BLaER1 treated with 17β-estradiol and CSF1 and Interleukin-3, amounts not matched to agents 10 nM and 100 nM (cell line): ENCODE results near the gene APBA2.

Experiments
- H3K27ac ChIP-seq, 11 experiments: shearing (Covaris generic); formaldehyde crosslinking; 2 replicates each; pipeline ENCODE4 v1.8.1; 2022
- H3K27me3 ChIP-seq, 11 experiments: shearing (Covaris generic); formaldehyde crosslinking; 2 replicates each; pipeline ENCODE4 v1.8.1; 2022
- H3K36me3 ChIP-seq, 11 experiments: shearing (Covaris generic); formaldehyde crosslinking; 2 replicates each; pipeline ENCODE4 v1.8.1; 2022
- H3K4me1 ChIP-seq, 10 experiments: shearing (Covaris generic); formaldehyde crosslinking; 2 replicates each; pipeline ENCODE4 v1.8.1; 2022
- H3K4me2 ChIP-seq, 11 experiments: shearing (Covaris generic); formaldehyde crosslinking; 2 replicates each; pipeline ENCODE4 v1.8.1; 2022
- H3K4me3 ChIP-seq, 10 experiments: shearing (Covaris generic); formaldehyde crosslinking; 2 replicates each; pipeline ENCODE4 v1.8.1; 2022
- H3K9ac ChIP-seq, 11 experiments: shearing (Covaris generic); formaldehyde crosslinking; 2 replicates each; pipeline ENCODE4 v1.8.1; 2022
- H3K9me3 ChIP-seq, 11 experiments: shearing (Covaris generic); formaldehyde crosslinking; replicated peaks in 1 of 11; 2 replicates each; pipeline ENCODE4 v1.8.1; 2022
- H4K20me1 ChIP-seq, 11 experiments: shearing (Covaris generic); formaldehyde crosslinking; 2 replicates each; pipeline ENCODE4 v1.8.1; 2022
- Cebpa-rat ChIP-seq, 11 experiments: shearing (Covaris generic); IDR thresholded peaks; 2 replicates each; pipeline ENCODE4 v1.8.1; 2022

Gene APBA2

DNA sequence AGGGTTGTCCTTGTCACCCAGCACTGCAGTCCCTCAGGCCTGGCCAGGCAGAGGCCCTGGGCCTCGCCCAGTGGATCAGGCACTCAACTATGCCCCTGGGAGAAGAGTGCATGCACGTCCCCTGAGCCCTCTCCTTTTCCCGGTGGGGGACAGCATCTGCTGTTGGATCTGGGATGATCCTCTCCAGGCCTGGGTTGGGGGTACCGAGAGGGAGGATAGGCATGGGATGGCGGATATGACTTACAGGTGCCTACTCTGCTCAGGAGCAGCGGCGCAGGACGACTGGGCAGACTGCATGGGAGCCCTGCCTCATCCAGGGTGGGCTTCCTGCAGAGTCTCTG lies 9.0 kb upstream of the APBA2 start:
- no peaks in the 10 kb centered on the region for H3K27me3 ChIP-seq
- H4K20me1 ChIP-seq: no peaks in the 10 kb centered on the region
- no peak for TF ChIP-seq Cebpa-rat (IDR thresholded peaks at IDR 0.05)
- no peak overlapping the region for H3K9ac ChIP-seq
- peak overlapping the region in 2 of 11 experiments; percentile 2 to 22; a peak in 1 of 22 replicates for H3K4me2 ChIP-seq
- no peaks in the 10 kb centered on the region for H3K36me3 ChIP-seq
- peaks cover 5 to 20% (median 14%) of the 10 kb centered on the region in 10 experiments; a peak in 19 of 20 replicates for H3K4me1 ChIP-seq
- no peak overlapping the region for H3K4me3 ChIP-seq
- no peaks in the 10 kb centered on the region for H3K9me3 ChIP-seq
- H3K27ac ChIP-seq: no peak overlapping the region

DNA sequence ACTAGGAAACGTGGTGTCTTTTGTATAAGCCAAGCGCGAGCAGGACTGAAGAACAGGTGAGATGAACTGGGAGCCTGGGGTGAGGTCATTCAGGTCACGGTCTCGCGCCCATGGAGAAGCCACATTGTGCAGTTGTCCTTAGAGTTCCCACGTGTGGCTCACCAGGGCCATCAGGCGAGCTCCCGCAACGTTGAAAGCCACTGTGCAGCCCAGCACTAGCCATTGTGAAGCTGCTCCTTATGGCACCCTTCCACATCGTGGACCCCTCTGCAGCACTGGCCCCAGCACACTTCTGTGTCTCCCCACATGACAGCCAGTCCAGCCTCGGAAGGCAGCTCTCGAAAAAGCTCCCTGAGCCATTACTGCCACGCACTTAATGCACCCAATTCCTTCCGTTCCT lies 7.6 kb upstream of the APBA2 start:
- no peak overlapping the region for H3K4me2 ChIP-seq
- no peak for TF ChIP-seq Cebpa-rat (IDR thresholded peaks at IDR 0.05)
- no peaks in the 10 kb centered on the region for H3K9me3 ChIP-seq
- no peak overlapping the region for H3K9ac ChIP-seq
- no peak overlapping the region for H3K27ac ChIP-seq
- H3K27me3 ChIP-seq: no peaks in the 10 kb centered on the region
- H3K4me3 ChIP-seq: no peak overlapping the region
- no peaks in the 10 kb centered on the region for H4K20me1 ChIP-seq
- no peaks in the 10 kb centered on the region for H3K36me3 ChIP-seq
- H3K4me1 ChIP-seq: peaks cover 5 to 26% (median 20%) of the 10 kb centered on the region in 10 experiments; a peak in 19 of 20 replicates

- Histone ChIP-seq H3K36me3 (no peaks in the 10 kb centered on the region), H3K27me3 (peaks cover 0 to 2% (median 0%) of the 10 kb centered on the region in 11 experiments; a peak in 3 of 22 replicates), H3K27ac (no peak overlapping the region), H3K4me3 (no peak overlapping the region), H4K20me1 (no peaks in the 10 kb centered on the region), H3K9me3 (no peaks in the 10 kb centered on the region), H3K9ac (no peak overlapping the region), H3K4me1 (peaks cover 5 to 28% (median 20%) of the 10 kb centered on the region in 10 experiments; a peak in 19 of 20 replicates), H3K4me2 (no peak overlapping the region)
- TF ChIP-seq Cebpa-rat (IDR thresholded peaks at IDR 0.05): no peak
Observed at GRCh38 chr15:28879551-28879950, 6.2 kb upstream of the APBA2 start.

DNA sequence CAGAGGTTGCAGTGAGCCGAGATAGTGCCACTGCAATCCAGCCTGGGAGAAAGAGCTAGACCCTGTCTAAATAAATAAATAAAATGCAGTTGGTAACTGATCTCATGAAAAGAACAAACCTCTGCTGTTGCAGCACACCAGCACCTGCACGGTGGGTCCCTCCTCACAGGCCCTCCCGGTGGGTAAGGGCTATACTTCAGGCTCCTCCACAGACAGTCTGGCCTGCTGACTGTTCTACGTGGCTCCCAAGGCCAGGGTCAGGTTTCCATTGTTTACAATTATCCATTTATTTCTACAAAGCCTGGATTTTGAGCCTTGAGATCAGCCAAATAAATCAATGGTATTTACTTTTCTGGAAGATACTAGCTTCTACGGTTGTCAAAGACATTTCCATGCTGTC lies 5.1 kb upstream of the APBA2 start:
- H3K4me3 ChIP-seq: no peak overlapping the region
- no peaks in the 10 kb centered on the region for H4K20me1 ChIP-seq
- no peak overlapping the region for H3K27ac ChIP-seq
- no peak overlapping the region for H3K9ac ChIP-seq
- H3K36me3 ChIP-seq: no peaks in the 10 kb centered on the region
- H3K4me2 ChIP-seq: peak overlapping the region in 10 of 11 experiments; percentile 8 to 68 (median 54); a peak in 20 of 22 replicates
- no peak for TF ChIP-seq Cebpa-rat (IDR thresholded peaks at IDR 0.05)
- H3K27me3 ChIP-seq: peaks cover 0 to 13% (median 0%) of the 10 kb centered on the region in 11 experiments; a peak in 5 of 22 replicates
- peaks cover 5 to 39% (median 31%) of the 10 kb centered on the region in 10 experiments; a peak in 19 of 20 replicates for H3K4me1 ChIP-seq
- peaks cover 0 to 7% (median 0%) of the 10 kb centered on the region in 11 experiments; a peak in 6 of 22 replicates for H3K9me3 ChIP-seq

DNA sequence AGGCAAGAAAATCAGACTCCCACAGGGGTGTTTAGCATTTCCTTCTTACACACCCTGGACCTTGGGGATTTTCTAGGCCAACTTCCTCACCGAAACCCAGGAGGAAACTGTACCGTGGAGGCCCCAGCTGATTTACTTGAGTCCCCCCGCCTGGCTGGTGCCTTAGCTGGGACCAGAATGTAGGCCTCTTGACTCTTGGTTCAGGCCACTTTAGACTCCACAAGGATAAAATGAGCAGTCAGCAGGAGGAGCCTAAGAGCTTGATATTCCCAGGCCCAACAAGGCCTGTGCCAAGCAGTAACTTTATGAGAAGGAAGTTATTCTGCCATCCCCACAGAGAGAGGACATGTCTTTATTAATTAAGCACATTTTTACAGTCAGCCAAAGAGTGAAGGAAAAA lies 4.6 kb upstream of the APBA2 start:
- no peaks in the 10 kb centered on the region for H3K36me3 ChIP-seq
- H3K4me1 ChIP-seq: peaks cover 5 to 37% (median 31%) of the 10 kb centered on the region in 10 experiments; a peak in 19 of 20 replicates
- no peak overlapping the region; a peak in 1 of 22 replicates for H3K9ac ChIP-seq
- H3K27me3 ChIP-seq: peaks cover 0 to 15% (median 0%) of the 10 kb centered on the region in 11 experiments; a peak in 5 of 22 replicates
- H3K9me3 ChIP-seq: peaks cover 0 to 10% (median 0%) of the 10 kb centered on the region in 11 experiments; a peak in 6 of 22 replicates
- H3K4me2 ChIP-seq: peak overlapping the region; percentile 8 to 68 (median 47); a peak in 20 of 22 replicates
- no peak overlapping the region for H3K27ac ChIP-seq
- no peak overlapping the region for H3K4me3 ChIP-seq
- no peaks in the 10 kb centered on the region for H4K20me1 ChIP-seq
- no peak for TF ChIP-seq Cebpa-rat (IDR thresholded peaks at IDR 0.05)

DNA sequence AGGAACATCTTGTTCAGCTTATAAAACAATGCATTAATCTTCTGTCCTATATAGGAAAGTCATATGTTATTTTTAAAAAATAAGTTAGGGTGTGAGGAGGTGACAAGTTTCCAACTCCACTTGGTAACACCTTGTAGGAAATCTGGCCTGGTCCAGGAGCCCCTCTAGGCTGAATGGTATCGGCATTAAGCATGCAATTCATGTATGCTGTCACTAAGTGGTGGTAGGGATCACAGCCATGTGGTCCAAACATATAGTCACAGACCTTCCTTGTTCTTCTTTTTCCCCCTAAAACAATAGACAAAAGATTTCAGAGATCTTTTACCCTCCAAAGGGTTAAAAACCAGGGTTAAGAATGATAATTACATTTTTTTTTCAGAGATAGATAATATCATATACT lies 4.2 kb upstream of the APBA2 start:
- Histone ChIP-seq H3K4me2 (peak overlapping the region in 10 of 11 experiments; percentile 8 to 68 (median 54); a peak in 18 of 22 replicates), H3K27me3 (peaks cover 0 to 16% (median 0%) of the 10 kb centered on the region in 11 experiments; a peak in 5 of 22 replicates), H3K4me3 (no peak overlapping the region), H4K20me1 (no peaks in the 10 kb centered on the region; a peak in 1 of 22 replicates), H3K9ac (no peak overlapping the region), H3K4me1 (peaks cover 6 to 36% (median 31%) of the 10 kb centered on the region in 10 experiments; a peak in 19 of 20 replicates), H3K36me3 (no peaks in the 10 kb centered on the region), H3K9me3 (peaks cover 0 to 10% (median 0%) of the 10 kb centered on the region in 11 experiments; a peak in 6 of 22 replicates), H3K27ac (no peak overlapping the region)
- no peak for TF ChIP-seq Cebpa-rat (IDR thresholded peaks at IDR 0.05)

GRCh38 chr15:28884151-28884940 lies 1.4 kb upstream of the APBA2 start:
- Histone ChIP-seq H3K4me1 (peaks cover 30 to 63% (median 57%) of the 10 kb centered on the region in 10 experiments), H3K9ac (peak overlapping the region in 2 of 11 experiments; percentile 85 to 86; a peak in 1 of 22 replicates), H3K36me3 (no peaks in the 10 kb centered on the region), H3K27me3 (peaks cover 0 to 22% (median 0%) of the 10 kb centered on the region in 11 experiments; a peak in 5 of 22 replicates), H4K20me1 (peaks cover 0 to 16% (median 0%) of the 10 kb centered on the region in 11 experiments; a peak in 7 of 22 replicates), H3K27ac (no peak overlapping the region), H3K9me3 (peaks cover 0 to 10% (median 0%) of the 10 kb centered on the region in 11 experiments; a peak in 6 of 22 replicates), H3K4me3 (peak overlapping the region in 1 of 10 experiments; percentile 69; a peak in 2 of 20 replicates), H3K4me2 (peak overlapping the region in 9 of 11 experiments; percentile 77 to 92 (median 87); a peak in 16 of 22 replicates)
- TF ChIP-seq Cebpa-rat (IDR thresholded peaks at IDR 0.05): no peak

GRCh38 chr15:28885128-28885629 lies 595 bp upstream of the APBA2 start:
- TF ChIP-seq Cebpa-rat (IDR thresholded peaks at IDR 0.05): no peak
- H3K9me3 ChIP-seq: peaks cover 0 to 10% (median 0%) of the 10 kb centered on the region in 11 experiments; a peak in 6 of 22 replicates
- peak overlapping the region; percentile 67 to 87 (median 82); a peak in 20 of 22 replicates for H3K9ac ChIP-seq
- H4K20me1 ChIP-seq: peaks cover 0 to 19% (median 0%) of the 10 kb centered on the region in 11 experiments; a peak in 7 of 22 replicates
- H3K4me3 ChIP-seq: peak overlapping the region; percentile 60 to 77 (median 69)
- H3K4me2 ChIP-seq: peak overlapping the region; percentile 77 to 92 (median 87)
- peaks cover 0 to 22% (median 0%) of the 10 kb centered on the region in 11 experiments; a peak in 5 of 22 replicates for H3K27me3 ChIP-seq
- H3K36me3 ChIP-seq: no peaks in the 10 kb centered on the region
- peaks cover 34 to 71% (median 64%) of the 10 kb centered on the region in 10 experiments for H3K4me1 ChIP-seq
- H3K27ac ChIP-seq: peak overlapping the region in 9 of 11 experiments; percentile 64 to 85 (median 83); a peak in 19 of 22 replicates
